Stromal cell of bone marrow (primary cell): ENCODE measurements around the gene EYS.
A peak's percentile ranks its signal among the peaks of the same experiment; 100 is the strongest.
"Not testable (repeated sequence)": the region's sequence is repeated elsewhere in the genome, so short reads cannot be mapped to it uniquely, and the experiment has no call there.

Experiments used
- DNase-seq: peaks from one replicate; pipeline ENCODE4 v3.0.0-alpha.2; 2012; ENCODE audit warnings: low read depth

Gene EYS

DNA sequence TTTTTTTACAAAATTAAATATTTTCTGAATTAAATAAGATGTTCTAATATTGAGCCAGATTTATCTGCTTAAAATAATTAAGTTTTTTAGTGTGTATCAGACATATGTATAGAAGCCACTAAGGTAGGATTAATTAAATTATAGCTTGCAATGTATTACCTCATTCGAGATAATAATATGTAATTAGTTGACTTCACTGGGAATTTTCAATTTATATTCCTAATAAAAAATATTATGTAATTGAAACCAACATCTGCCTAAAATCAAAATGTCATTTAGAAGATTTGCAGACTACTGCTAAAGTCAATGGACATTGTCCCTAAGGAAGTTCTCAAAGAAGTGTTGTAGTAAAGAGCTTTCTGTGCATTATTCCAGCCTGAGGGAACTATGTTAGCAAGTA, 254.7 kb downstream of the EYS start:
- DNase-seq, result no peak

DNA sequence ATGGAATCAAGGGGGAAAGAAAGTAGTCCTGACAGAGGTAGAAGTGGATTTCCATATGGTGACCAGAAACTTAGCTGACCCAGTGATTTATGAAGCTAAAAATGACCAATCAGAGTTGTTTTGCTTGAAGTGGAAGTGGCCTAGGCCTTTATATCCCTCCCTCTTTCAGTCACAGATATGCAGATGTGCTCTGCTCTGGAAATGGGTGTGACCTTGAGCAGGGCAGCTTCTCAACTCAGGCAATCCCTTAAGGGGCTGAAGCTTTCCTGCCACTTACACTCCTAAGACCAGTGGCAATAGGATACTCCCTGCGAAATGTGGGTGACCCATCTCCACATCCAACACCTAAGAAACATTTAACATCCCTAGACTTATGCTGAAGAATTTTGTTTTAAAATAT, 256.6 kb downstream of the EYS start:
- DNase-seq, result no peak

DNA sequence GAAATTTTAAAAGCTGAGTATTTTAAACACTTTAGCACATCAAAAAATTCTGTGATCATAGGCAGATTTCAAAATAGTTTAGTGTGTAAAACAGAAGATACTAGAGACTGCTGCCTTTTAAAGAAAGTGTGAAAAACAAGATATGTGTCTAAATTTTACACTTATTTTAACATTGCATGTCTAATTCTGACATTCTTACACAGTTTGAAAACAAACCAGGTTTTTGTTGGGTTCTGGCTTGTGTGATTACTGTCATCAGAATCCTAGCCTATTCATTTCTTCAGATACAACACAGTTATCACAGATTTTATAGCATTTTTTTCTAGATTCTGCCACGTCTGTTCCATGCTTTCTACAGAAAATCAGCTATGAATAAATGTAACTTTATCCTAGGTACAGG, 257.1 kb downstream of the EYS start:
- no peak for DNase-seq

DNA sequence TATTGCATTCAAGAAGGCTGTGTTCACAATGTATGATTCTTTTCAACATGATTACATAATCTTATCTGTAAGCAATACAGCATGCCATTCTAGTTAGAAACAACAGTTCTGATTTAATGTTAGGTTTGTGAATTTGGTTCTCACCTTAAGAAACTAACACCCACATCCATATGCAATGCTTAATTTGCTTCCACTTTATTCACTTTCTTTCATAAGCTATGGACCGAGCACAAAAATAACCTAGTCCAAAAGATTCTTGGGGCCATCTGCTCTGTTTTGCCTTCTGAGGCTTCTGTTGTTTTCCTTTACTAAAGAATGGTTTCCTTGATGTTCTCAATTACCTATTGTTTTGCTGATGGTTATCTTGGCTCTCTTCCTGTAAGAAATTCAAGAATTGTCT, 258.2 kb downstream of the EYS start:
- DNase-seq, result no peak

DNA sequence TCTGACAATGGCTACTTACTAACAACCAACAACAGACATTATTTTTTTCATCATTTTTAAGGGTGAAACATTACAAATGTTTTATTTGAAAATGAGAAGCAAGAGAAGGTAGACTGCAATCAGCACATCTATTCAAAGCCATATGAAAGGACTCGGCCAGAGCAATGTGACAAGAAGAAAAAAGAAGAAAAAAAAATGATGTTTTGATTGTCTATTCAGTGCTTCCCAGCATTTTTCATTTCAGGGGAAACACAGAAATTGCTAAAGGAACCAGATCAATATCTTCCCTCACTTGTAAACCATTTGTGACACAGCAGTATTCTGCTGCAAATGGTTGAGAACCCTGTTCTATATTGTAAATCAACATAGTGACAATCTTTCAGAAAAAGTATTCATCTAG, 270.7 kb downstream of the EYS start:
- DNase-seq, result no peak

DNA sequence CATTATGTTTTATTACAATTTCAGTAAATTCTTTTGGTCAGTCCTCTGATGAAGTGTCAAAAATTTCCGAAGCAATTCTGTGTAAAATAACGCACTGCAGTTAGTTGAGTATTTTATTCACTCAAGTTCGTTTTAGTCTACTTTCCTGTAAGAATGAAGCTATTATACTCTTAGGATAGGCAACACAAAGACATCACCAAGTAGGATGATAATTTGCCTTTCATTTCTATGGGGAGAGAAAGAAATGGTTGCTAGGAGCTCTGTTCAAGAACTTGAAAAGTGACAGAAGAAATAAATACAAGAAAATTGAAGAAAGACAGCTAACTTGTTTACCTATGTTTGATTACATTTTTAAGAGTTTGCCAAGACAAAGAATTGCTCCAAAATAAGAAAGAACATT, 290.4 kb downstream of the EYS start:
- DNase-seq, result no peak

DNA sequence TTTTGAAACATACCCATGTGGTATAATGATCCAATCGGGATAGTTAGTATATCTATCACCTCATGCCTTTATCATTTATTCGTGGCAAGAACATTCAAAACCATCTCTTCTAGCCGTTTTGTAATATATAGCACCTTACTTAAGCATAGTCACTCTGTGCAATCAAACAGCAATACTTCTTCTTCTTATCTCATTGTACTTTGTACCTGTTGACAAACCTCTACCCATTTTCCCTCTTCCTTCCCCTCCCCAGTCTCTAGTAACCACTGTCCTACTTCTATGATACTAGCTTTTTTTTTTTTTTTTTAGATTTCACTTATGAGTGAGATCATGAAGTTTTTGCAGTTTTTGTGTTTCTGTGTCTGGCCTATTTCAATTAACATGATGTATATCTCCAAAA, 296.7 kb downstream of the EYS start:
- DNase-seq, result no peak

DNA sequence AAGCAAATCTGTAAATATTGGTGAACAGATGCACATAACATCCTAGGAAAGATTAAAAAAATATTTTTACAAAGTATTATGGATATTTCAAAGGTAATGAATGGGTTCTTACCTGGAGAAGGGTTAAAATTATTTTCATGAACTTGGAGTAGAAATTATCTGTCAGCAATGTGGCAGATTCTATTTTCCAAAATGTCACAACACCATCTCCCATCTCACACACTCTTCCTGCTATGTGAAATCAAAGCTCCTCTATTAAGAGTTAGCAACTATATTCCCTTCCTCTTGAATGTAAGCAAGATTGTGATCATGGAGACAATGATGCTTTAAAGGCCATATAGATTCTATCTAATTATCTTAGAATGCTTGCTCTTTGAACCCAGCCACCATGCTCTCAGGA, 304.5 kb downstream of the EYS start:
- DNase-seq, result no peak

DNA sequence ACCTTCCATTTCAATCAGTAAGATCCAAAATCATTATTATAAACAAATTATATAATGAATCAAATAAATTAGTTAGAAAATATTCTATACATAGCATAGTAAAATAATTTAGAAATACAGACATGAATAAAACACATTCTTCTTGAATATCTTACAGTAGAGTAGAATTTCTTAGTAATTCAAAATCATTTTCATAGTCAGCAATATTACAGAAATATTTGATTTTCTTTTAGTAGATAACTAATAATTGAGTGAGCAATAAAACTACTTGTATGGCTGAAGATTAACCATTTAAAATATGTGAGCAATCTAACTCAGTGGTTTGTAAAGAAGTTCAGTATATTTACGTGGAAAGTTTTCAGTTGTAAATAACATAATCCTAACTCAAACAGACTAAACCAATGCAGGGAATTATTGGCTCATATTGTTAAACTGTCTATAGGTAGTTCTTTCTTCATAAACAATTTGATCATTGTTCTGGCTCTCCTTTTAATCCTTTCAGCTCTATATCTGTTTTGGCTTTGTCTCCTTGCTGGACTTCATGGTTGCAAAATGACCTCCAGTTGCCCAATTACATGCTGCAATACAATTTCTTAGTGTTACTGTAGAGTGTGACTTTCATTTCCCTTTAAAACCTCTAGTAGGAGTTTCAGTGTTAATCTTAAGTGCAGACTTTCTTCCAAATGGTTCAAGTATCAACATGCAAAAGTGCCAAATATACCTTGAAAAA, 307.5 kb downstream of the EYS start:
- no peak for DNase-seq

DNA sequence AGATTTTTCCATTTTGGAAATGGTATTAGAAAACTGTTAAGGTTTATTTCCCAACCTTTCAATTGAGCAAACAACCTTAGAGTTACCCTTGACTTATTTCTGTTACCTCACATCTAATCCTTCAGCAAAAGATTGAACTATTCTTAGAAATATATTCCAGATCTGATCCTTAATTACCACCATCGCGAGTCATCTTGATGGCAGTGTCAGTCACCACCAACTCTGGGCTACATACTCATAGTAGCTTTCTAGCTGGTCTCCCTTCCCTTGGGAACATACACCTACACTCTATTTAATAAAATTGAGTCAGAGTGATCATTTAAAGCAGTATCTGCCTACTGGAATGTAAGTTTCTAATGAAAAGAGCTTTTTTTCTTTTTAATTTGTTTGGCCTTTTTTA, 308.2 kb downstream of the EYS start:
- no peak for DNase-seq

DNA sequence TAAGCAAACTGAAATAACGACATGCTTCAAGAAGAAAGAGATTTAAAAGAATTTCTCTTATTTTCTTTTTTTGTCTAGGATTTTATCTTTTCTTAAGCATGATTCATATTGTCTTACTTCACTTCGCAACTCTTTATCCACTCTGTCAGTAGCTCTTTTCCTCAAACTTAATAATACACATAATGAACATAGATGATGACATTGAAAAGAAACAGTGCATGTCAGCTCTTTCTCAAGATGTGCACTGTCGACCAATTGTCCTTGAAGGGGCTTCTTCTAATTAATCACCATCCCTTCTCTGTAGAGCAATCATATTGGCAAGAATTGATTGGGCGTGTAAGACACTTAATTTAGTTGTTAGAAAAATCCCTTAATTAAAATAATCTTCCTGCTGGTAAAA, 356.5 kb downstream of the EYS start:
- DNase-seq, result no peak

DNA sequence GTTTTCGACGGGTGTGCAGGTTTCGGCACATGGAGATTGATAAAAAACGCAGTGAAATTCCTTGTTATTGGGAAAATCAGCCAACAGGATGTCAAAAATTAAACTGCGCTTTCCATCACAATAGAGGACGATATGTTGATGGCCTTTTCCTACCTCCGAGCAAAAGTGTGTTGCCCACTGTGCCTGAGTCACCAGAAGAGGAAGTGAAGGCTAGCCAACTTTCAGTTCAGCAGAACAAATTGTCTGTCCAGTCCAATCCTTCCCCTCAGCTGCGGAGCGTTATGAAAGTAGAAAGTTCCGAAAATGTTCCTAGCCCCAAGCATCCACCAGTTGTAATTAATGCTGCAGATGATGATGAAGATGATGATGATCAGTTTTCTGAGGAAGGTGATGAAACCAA, 404.4 kb downstream of the EYS start:
- DNase-seq, result not testable (repeated sequence)

DNA sequence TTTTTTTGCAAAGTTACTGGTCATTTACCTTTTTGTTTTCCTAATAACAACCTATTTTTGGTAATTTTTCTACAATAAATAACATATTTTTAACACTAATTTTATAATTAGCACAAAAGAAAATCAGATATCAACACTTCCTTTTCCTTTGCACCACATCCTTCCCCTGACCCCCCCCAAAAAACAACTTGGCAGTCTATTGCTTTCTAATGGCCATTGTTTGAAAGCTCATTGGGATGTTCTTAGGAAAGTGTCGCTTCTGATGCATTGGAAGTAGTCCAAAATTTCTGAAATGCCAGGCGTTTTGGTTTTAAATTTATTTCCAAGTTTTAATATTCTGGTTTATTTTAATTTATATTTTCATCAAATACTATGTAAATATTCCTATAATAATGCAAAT, 407.8 kb downstream of the EYS start:
- DNase-seq, result no peak

DNA sequence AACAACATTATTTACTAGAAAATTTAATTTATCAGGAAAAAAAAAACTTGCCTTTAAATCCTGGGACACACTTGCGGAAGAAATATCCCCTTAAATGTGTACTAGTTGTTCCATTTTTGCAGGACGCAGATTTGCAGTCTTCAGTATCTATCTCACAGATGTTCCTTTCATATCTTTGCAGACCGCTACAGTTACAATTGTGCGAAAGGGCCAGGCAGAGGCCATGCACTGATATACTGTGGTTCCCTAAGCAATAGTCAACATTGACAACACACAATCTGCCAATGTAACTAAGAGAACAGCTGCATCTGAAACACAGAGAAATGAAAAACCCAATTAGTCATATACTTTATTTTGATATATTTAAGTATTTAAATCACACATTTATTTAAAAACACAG, 411.2 kb downstream of the EYS start:
- no peak for DNase-seq

DNA sequence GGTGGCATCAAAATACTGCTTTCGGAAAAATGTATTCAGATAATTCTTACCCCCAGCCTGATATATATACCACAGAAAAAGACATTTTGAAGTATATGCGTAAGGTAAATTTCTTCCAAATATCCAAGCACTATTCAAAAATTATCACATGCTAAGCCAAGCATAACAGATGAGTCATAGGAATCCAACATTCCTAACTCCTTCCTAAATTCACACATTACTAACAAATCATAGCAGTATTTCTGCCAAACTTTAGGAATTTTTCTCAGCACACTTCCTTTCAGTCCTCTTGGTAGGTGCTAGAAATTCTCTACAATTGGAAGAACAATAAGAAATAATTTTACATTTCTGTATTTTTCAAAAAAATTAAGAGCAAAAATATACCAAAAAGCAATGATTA, 417.5 kb downstream of the EYS start:
- no peak for DNase-seq

DNA sequence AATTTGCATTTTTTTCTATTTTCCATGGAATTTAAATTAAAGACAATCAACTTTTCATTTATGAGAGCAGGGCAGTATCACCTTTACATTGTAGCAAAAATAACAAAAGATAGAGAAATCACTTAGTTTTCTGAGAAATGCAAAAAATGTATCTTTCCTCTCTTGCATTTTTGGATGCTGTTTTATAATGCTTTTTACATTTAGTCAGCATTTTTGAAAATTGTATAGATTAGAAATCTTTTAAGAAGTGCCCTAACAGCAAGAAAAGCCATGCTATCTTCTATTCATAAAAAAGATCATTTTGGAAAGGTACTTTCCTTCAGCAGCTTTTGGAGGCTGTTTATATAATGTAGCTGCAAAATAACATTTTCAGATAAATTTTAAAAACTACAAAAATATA, 421.8 kb downstream of the EYS start:
- no peak for DNase-seq

DNA sequence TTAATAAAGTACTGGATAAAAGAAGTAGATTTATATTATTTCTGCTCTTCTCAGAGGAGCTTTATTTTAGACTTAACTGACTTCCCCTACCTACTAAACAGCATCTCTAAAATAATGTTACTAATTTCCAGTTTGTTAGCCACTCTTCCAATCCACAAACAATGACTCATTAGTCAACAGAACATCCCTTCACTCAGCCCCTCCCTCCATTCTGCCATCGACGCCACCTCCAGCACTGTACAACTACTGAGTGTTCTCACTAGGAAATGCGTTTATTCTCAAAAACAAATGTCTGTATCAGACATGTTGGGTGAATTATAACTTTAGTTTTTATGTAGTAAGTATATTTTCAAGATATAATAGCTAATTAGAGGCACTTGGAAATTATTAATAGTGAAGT, 427.0 kb downstream of the EYS start:
- DNase-seq, result no peak

DNA sequence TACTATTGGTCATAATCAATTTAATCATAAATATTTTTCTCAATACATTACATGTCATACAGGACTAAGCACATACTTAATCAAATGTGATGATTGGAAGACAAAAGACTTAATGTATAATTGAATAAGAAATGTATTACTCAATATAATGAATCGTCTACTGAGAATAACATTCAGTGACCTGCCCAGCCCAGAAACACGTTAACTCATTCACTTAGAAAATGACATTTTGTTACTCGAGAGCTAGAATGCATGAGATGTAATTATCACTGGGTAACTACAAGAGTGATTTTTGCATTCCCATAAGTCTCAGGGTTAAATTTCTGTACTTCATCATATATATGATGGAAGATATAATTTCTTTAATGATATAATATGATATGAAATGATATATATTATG, 444.8 kb downstream of the EYS start:
- DNase-seq, result no peak

DNA sequence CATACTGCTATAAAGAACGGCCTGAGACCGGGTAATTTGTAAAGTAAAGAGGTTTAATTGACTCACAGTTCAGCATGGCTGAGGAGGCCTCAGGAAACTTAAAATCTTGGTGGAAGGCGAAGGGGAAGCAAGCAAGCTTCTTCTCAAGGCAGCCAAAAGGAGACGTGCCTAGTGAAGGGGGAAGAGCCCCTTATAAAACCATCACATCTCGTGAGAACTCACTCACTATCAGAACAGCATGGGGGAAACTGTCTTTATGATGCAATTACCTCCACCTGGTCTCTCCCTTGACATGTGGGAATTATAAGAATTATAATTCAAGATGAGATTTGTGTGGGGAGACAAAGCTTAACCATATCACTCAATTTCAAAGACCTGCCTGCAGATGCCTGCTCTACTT, 447.0 kb downstream of the EYS start:
- no peak for DNase-seq

DNA sequence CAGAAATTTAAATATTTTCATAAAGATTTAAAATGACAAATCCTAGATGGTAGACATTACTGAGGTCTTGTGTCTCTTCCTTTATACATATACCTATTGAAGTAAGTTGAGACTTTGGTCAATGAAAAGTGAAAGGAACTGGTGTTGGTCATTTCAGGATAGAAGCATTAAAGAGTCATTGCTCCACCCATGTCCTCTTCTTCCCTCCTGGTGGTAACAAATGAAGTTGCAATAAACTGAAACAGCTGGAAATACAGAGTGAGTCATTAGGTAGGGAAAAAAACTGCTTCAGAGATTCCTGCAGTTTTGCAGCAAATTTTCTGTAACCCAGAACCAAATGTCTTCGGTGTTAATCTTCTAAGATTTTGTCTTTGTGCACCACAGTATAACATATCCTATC, 448.0 kb downstream of the EYS start:
- DNase-seq, result peak; percentile 0

DNA sequence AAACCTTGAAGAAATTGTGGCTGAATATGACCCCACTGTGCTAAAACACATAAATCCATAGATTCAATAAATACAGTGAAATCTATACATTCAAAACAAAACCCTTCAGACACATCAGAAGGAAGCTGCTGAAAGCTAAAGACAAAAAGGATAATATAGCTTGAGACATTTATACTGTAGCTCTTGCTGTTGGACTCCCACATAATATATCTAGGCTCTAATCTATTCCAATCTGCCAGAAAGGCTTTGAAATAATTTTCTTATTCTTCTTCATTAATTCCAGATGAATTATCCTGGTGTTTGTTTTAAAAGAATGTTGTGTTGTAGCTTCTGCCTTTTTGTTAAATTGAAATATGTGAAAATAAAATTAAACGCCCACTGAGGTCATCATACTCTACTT, 454.0 kb downstream of the EYS start:
- DNase-seq, result no peak

DNA sequence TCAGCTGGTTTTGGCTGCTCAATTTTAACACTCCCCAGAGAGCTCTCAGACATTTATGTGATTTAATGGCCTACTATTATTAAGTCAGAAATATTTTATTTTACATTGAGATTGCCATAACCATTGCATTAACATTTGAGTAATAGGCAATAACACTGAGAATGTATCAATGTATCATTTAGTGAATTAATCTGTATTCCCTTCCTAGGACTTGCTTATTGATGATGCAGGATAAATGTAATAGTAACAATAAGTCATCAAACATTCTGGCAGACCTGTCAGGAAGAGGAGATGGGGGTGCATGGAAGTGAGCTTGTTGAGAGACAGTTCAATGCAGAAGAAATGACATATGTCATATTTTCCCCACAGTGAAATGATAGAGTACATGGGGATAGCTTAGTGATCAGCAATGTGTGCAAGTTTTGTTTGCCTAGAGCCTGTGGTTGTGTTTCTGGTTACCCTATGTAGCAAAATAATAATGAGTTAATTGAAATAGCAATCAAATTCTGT, 458.9 kb downstream of the EYS start:
- no peak for DNase-seq

DNA sequence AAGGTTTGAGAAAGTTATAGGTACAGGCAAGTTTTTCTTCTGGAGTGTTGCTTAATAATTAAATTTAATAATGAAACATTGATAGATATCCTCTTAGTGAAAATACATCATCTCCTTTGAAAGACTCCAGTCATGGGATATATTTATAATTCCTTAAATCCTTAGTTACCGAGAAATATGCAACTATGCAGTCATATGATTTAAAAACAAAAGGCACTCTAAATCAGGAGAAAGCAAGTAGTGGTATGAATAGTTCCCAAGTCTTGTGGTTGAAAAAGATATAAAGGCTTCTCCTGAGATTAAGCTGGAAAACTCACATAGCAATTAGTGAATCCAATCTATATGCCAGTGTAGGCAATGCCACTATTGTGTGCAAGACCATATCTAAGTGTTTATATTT, 475.4 kb downstream of the EYS start:
- DNase-seq, result no peak

DNA sequence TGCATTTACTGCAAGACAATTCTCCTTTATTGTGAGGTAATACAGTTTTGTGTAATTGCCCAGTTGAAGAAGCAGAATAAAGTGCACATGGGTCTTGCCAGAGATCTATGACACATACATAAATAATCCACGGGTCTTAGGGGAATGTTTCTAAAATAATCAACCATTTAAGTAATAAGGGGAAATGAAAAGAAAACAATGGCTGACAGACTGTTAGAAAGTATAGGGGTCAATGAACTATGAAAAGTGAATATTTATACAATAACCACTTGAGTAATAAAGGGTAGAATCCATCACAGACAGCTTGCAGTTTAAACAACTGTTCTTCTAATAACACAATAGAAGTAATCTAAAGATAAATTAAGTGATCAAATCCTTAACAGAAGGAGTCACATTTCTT, 477.2 kb downstream of the EYS start:
- no peak for DNase-seq

DNA sequence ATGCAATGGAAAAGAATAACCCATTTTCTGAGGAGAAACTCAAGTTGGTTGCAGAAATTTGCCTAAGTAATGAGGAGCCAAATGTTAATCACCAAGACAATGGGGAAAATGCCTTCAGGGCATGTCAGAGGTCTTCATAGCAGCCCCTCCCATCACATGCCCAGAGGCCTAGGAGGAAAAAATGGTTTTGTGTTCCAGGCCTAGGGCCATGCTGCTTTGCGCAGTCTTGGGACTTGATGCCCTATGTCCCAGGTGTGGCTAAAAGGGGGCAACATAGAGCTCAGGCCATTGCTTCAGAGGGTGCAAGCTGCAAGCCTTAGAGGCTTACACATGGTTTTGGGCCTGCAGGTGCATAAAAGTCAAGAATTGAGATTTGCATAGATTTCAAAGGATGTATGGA, 485.9 kb downstream of the EYS start:
- DNase-seq, result no peak
